Activated CD4-positive, alpha-beta T cell treated with anti-CD3 and anti-CD28 coated beads, Interleukin-2, amount 50 U/mL, for 16 hours (primary cell): ENCODE results near the gene RAP2A.

Experiments
- DNase-seq: peaks from one replicate; pipeline ENCODE4 v3.0.0-alpha.2; 2020

The RAP2A gene

GRCh38 chr13:97423300-97424045 lies 10.5 kb upstream of the RAP2A start:
- DNase-seq, result no peak

GRCh38 chr13:97425590-97425989 lies 8.4 kb upstream of the RAP2A start:
- DNase-seq, result no peak

GRCh38 chr13:97426695-97427094 lies 7.3 kb upstream of the RAP2A start:
- DNase-seq, result no peak

GRCh38 chr13:97429681-97430081 lies 4.3 kb upstream of the RAP2A start:
- no peak for DNase-seq

- DNase-seq, result no peak
These were observed 3.7 kb upstream of the RAP2A start for GRCh38 chr13:97430296-97430695.

- DNase-seq, result no peak
These were observed 2.7 kb upstream of the RAP2A start for GRCh38 chr13:97431171-97431764.

- no peak for DNase-seq
These were observed 1.6 kb upstream of the RAP2A start for GRCh38 chr13:97432232-97432916.

GRCh38 chr13:97432917-97433726 lies 847 bp upstream of the RAP2A start:
- DNase-seq, result peak; percentile 99

- peak; percentile 27 for DNase-seq
These were observed 630 bp downstream of the RAP2A start for GRCh38 chr13:97434397-97435201.

GRCh38 chr13:97435323-97435722 lies 1.4 kb downstream of the RAP2A start:
- no peak for DNase-seq

- peak; percentile 79 for DNase-seq
These were observed 1.8 kb downstream of the RAP2A start for GRCh38 chr13:97435794-97436193.

GRCh38 chr13:97436845-97437244 lies 2.9 kb downstream of the RAP2A start:
- no peak for DNase-seq

- no peak for DNase-seq
These were observed 3.8 kb downstream of the RAP2A start for GRCh38 chr13:97437729-97438128.

GRCh38 chr13:97438856-97439595 lies 5.1 kb downstream of the RAP2A start:
- DNase-seq, result no peak

GRCh38 chr13:97440598-97441170 lies 6.7 kb downstream of the RAP2A start:
- DNase-seq, result no peak

GRCh38 chr13:97441368-97441767 lies 7.4 kb downstream of the RAP2A start:
- no peak for DNase-seq

GRCh38 chr13:97445522-97446187 lies 11.7 kb downstream of the RAP2A start:
- no peak for DNase-seq

GRCh38 chr13:97446448-97446847 lies 12.5 kb downstream of the RAP2A start:
- DNase-seq, result no peak

- no peak for DNase-seq
These were observed 14.7 kb downstream of the RAP2A start for GRCh38 chr13:97448503-97449251.

- DNase-seq, result no peak
These were observed 20.7 kb downstream of the RAP2A start for GRCh38 chr13:97454699-97455098.
